ENCODE results near the gene OR4F15. TPM values are rescaled to one million over a fixed set of nuclear protein-coding genes. Genes with fewer than 3 reads are reported as not detected.
"Not testable (repeated sequence)": the region's sequence is repeated elsewhere in the genome, so short reads cannot be mapped to it uniquely, and the experiment has no call there.

Gene OR4F15
- total RNA-seq, 2 experiments from 2014 or later: not detected

GRCh38 chr15:101773496-101774100, 38.4 kb upstream of the OR4F15 start:
- Mint-ChIP-seq H3K9me3 (no peaks in the 10 kb centered on the region), H3K27me3 (no peaks in the 10 kb centered on the region), H3K4me1 (ENCODE audit: low read depth) (no peaks in the 10 kb centered on the region), H3K27ac (no peak overlapping the region), H3K4me3 (no peak overlapping the region), H3K36me3 (ENCODE audit: low read depth) (no peaks in the 10 kb centered on the region)
- CTCF ChIA-PET: interaction anchor here (0.9 kb wide), 1 partner anchor 9 kb away, joined by 4 read pairs; no protein-coding TSS in a partner anchor
- DNase-seq (peak; percentile 15), ATAC-seq (no peak)
- intact Hi-C loops (cut with micrococcal nuclease): no loop called here
- POLR2A ChIA-PET: no interaction called here
- TF ChIP-seq, protein P1, sequence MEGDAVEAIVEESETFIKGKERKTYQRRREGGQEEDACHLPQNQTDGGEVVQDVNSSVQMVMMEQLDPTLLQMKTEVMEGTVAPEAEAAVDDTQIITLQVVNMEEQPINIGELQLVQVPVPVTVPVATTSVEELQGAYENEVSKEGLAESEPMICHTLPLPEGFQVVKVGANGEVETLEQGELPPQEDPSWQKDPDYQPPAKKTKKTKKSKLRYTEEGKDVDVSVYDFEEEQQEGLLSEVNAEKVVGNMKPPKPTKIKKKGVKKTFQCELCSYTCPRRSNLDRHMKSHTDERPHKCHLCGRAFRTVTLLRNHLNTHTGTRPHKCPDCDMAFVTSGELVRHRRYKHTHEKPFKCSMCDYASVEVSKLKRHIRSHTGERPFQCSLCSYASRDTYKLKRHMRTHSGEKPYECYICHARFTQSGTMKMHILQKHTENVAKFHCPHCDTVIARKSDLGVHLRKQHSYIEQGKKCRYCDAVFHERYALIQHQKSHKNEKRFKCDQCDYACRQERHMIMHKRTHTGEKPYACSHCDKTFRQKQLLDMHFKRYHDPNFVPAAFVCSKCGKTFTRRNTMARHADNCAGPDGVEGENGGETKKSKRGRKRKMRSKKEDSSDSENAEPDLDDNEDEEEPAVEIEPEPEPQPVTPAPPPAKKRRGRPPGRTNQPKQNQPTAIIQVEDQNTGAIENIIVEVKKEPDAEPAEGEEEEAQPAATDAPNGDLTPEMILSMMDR (IDR thresholded peaks at IDR 0.05): peak; percentile 16

- Mint-ChIP-seq H3K4me3 (no peak overlapping the region), H3K4me1 (ENCODE audit: low read depth) (no peaks in the 10 kb centered on the region), H3K9me3 (no peaks in the 10 kb centered on the region), H3K27me3 (peaks cover 2% of the 10 kb centered on the region), H3K27ac (no peak overlapping the region), H3K36me3 (ENCODE audit: low read depth) (no peaks in the 10 kb centered on the region)
- DNase-seq (no peak), ATAC-seq (no peak)
- TF ChIP-seq, protein P1 (IDR thresholded peaks at IDR 0.05): no peak
- CTCF ChIA-PET: no interaction called here
- intact Hi-C loops (cut with micrococcal nuclease): no loop called here
- POLR2A ChIA-PET: no interaction called here
Observed at GRCh38 chr15:101775136-101775535, 36.9 kb upstream of the OR4F15 start.

GRCh38 chr15:101778576-101778975, 33.4 kb upstream of the OR4F15 start:
- H3K4me1 Mint-ChIP-seq (ENCODE audit: low read depth); H3K27me3 Mint-ChIP-seq; DNase-seq; H3K9me3 Mint-ChIP-seq; ATAC-seq; POLR2A ChIA-PET; H3K27ac Mint-ChIP-seq; intact Hi-C loops (cut with micrococcal nuclease); H3K4me3 Mint-ChIP-seq; CTCF ChIA-PET; H3K36me3 Mint-ChIP-seq (ENCODE audit: low read depth): not testable (repeated sequence)

GRCh38 chr15:101780225-101780624, 31.8 kb upstream of the OR4F15 start:
- intact Hi-C loops (cut with micrococcal nuclease); DNase-seq; CTCF ChIA-PET; H3K9me3 Mint-ChIP-seq; ATAC-seq; POLR2A ChIA-PET; H3K4me1 Mint-ChIP-seq (ENCODE audit: low read depth); H3K27ac Mint-ChIP-seq; H3K36me3 Mint-ChIP-seq (ENCODE audit: low read depth); H3K4me3 Mint-ChIP-seq: not testable (repeated sequence)
- H3K27me3 Mint-ChIP-seq: peaks cover 10% of the 10 kb centered on the region
- TF ChIP-seq, protein P1 (IDR thresholded peaks at IDR 0.05): peak; percentile 13

DNA sequence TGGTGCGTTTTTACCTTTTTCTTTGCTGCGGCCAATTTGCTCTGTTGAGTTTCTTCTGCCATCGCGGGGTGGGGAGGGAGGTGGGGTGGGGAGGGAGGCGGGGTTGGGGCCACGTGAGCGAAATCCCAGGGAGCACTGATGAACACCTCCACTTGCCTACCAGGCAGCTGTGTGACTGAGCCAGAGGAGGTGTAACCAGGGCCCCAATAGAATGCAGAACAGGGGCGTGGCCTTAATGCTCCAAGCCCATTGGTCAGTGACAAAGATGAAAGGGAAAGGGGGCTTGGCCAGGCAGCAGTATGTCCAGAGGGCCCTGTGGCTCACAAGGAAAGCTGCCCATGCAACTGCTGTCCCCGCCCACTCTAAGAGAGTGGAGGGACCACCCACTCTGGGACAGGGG, 30.1 kb upstream of the OR4F15 start:
- no peaks in the 10 kb centered on the region for H3K9me3 Mint-ChIP-seq
- no peaks in the 10 kb centered on the region for H3K4me1 Mint-ChIP-seq (ENCODE audit: low read depth)
- H3K27me3 Mint-ChIP-seq: peaks cover 10% of the 10 kb centered on the region
- DNase-seq (no peak), ATAC-seq (no peak)
- intact Hi-C loops (cut with micrococcal nuclease): no loop called here
- no peaks in the 10 kb centered on the region for H3K36me3 Mint-ChIP-seq (ENCODE audit: low read depth)
- POLR2A ChIA-PET: no interaction called here
- CTCF ChIA-PET: no interaction called here
- TF ChIP-seq, protein P1 (IDR thresholded peaks at IDR 0.05): no peak
- H3K4me3 Mint-ChIP-seq: no peak overlapping the region
- no peak overlapping the region for H3K27ac Mint-ChIP-seq
